Nephron (organoid): ENCODE results near the gene GALK2.

ENCODE experiments used
- H3K27ac Mint-ChIP-seq, 3 experiments: 2 replicates each; pipeline ENCODE4 v1.8.0; 2020; ENCODE audit warnings: mixed read lengths in 3 of 3, mild to moderate bottlenecking in 2 of 3, moderate library complexity in 1 of 3
- H3K27me3 Mint-ChIP-seq: 2 replicates; pipeline ENCODE4 v1.8.0; 2021; ENCODE audit warnings: low read depth, mild to moderate bottlenecking, moderate library complexity, mixed read lengths
- H3K36me3 Mint-ChIP-seq: 2 replicates; pipeline ENCODE4 v1.8.0; 2020; ENCODE audit warnings: low read depth, mixed read lengths
- H3K4me1 Mint-ChIP-seq: 2 replicates; pipeline ENCODE4 v1.8.0; 2020; ENCODE audit warnings: mixed read lengths
- H3K4me3 Mint-ChIP-seq, 3 experiments: 2 replicates each; pipeline ENCODE4 v1.8.0; 2020; ENCODE audit warnings: mild to moderate bottlenecking in 3 of 3, mixed read lengths in 3 of 3, moderate library complexity in 2 of 3
- H3K9me3 Mint-ChIP-seq: 2 replicates; pipeline ENCODE4 v1.8.0; 2020; ENCODE audit warnings: mixed read lengths
- TF ChIP-seq, protein P1 (sequence below), 3 experiments: fragments of 200-600 bp; sonication (generic); IDR thresholded peaks; one replicate each; pipeline ENCODE4 v1.5.0; 2021; ENCODE audit warnings: antibody characterized with exemption in 3 of 3; ENCODE audit not compliant: unreplicated experiment in 3 of 3

The GALK2 gene

DNA sequence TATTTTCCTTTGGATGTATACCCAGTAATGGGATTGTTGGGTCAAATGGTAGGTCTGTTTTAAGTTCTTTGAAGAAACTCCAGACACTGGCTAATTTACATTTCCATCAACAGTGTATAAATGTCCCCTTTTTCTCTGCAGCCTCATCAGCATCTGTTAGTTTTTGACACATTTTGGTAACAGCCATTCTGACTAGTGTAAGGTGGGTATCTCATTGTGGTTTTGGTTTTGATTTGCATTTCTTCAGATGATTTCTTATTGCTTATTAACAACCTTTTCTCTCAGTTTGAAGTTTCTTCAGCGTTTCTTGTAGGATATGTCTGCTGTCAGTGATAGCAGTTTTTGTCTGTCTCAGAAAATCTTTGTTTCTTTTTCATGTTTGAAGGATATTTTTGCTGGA, 15.4 kb downstream of the GALK2 start:
- Mint-ChIP-seq H3K9me3 (peaks cover 23% of the 10 kb centered on the region), H3K27me3 (no peaks in the 10 kb centered on the region), H3K4me3 (no peak overlapping the region)

DNA sequence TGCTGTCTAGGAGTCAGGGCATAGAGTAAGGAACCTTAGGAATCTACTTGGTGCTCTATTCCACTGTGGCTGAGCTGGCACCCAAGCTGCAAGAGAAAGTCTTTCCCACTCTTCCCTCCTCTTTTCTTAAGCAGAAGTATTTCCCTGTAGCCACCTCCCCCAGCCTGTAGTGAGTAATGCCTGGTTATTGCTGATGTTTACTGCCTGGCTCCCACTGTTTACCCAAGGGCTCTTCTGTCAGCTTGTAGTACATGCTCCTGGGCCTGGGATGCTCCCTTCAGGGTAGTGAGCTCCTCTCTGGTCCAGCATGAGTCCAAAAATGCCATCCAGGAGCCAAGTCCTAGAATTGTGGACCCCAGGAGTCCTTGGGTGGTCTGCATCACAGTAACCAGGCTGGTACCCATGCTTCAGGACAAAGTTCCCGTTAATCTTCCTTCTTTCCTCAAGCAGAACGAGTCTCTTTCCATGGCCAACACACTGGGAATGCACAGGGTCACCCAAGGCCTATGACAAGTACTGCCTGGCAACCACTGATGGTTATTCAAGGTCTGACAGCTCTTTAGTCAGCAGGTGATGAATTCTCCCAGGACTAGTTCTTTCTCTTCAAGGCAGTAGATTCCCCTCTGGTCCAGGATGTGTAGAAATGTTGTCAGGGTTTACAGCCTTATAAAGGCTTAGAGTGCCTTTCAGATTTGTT, 17.6 kb downstream of the GALK2 start:
- peaks cover 23% of the 10 kb centered on the region for H3K9me3 Mint-ChIP-seq
- no peak overlapping the region for H3K4me3 Mint-ChIP-seq
- no peaks in the 10 kb centered on the region for H3K27me3 Mint-ChIP-seq
- no peaks in the 10 kb centered on the region for H3K4me1 Mint-ChIP-seq
- no peak overlapping the region for H3K27ac Mint-ChIP-seq
- H3K36me3 Mint-ChIP-seq, result peaks cover 29% of the 10 kb centered on the region
- TF ChIP-seq, protein P1, sequence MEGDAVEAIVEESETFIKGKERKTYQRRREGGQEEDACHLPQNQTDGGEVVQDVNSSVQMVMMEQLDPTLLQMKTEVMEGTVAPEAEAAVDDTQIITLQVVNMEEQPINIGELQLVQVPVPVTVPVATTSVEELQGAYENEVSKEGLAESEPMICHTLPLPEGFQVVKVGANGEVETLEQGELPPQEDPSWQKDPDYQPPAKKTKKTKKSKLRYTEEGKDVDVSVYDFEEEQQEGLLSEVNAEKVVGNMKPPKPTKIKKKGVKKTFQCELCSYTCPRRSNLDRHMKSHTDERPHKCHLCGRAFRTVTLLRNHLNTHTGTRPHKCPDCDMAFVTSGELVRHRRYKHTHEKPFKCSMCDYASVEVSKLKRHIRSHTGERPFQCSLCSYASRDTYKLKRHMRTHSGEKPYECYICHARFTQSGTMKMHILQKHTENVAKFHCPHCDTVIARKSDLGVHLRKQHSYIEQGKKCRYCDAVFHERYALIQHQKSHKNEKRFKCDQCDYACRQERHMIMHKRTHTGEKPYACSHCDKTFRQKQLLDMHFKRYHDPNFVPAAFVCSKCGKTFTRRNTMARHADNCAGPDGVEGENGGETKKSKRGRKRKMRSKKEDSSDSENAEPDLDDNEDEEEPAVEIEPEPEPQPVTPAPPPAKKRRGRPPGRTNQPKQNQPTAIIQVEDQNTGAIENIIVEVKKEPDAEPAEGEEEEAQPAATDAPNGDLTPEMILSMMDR (IDR thresholded peaks at IDR 0.05; ENCODE audit: unreplicated experiment in 3 of 3), result no peak

More for the DNA sequence above, 15.4 kb downstream of the GALK2 start:
- peaks cover 33% of the 10 kb centered on the region for H3K36me3 Mint-ChIP-seq
- no peaks in the 10 kb centered on the region for H3K4me1 Mint-ChIP-seq
- TF ChIP-seq, protein P1 (IDR thresholded peaks at IDR 0.05; ENCODE audit: unreplicated experiment in 3 of 3), result no peak
- no peak overlapping the region for H3K27ac Mint-ChIP-seq

DNA sequence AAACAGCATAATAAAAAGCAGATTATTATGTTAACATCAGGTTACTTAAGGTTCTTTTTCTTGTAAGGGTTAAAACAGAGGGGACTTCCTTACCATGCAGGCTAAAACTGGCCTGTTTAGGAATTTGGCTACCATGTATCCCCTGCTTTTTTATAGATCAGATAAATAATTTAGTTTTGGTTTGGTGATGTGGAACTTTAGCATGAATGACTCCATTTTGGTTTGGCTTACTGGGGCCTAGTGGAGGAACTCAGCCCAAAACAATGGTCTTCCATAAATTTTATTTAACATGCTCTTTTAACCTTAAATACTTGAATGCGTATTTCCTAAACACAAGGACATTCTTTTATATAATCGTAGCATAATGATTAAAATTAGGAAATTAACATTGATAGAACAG, 18.9 kb downstream of the GALK2 start:
- H3K27me3 Mint-ChIP-seq, result no peaks in the 10 kb centered on the region
- TF ChIP-seq, protein P1 (IDR thresholded peaks at IDR 0.05; ENCODE audit: unreplicated experiment in 3 of 3), result no peak

DNA sequence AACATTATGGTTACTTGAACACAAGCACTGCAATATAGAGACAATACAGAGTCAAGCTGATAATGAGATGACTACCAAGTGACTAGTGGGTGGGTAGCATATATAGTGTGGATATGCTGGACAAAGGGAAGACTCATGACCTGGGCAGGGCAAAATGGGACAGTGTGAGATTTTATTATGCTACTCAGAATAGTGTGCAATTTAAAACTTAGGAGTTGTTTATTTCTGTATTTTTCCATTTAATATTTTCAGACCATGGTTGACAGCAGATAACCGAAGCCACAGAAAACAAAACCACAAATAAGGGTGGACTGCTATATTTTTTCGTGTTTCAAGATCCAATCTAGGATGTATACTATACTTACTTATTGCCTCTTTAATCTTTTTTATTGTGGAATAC, 19.6 kb downstream of the GALK2 start:
- TF ChIP-seq, protein P1 (IDR thresholded peaks at IDR 0.05; ENCODE audit: unreplicated experiment in 3 of 3), result no peak
- Mint-ChIP-seq H3K4me1 (no peaks in the 10 kb centered on the region), H3K9me3 (peaks cover 18% of the 10 kb centered on the region), H3K27me3 (no peaks in the 10 kb centered on the region), H3K36me3 (peaks cover 20% of the 10 kb centered on the region), H3K4me3 (no peak overlapping the region), H3K27ac (no peak overlapping the region)

More for the DNA sequence above, 18.9 kb downstream of the GALK2 start:
- Mint-ChIP-seq H3K9me3 (peaks cover 21% of the 10 kb centered on the region), H3K4me1 (no peaks in the 10 kb centered on the region), H3K4me3 (no peak overlapping the region), H3K27ac (no peak overlapping the region), H3K36me3 (peaks cover 27% of the 10 kb centered on the region)

DNA sequence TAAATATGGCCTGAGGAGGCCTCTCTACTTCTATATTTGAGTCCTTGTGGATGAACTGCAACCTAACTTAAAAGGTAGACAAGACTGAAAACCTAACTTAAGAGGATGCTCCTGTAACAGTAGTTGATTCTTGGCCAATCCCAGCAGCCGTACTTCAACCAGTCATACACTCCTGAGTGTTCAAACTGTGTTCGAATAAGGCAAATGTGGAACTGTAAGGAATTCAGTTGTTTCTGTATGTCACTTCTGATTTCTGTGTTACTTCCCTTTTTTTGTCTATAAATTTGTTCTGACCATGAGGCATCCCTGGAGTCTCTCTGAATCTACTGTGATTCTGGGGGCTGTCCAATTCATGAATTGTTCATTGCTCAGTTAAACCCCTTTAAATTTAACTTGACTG, 20.5 kb downstream of the GALK2 start:
- TF ChIP-seq, protein P1 (IDR thresholded peaks at IDR 0.05; ENCODE audit: unreplicated experiment in 3 of 3), result no peak
- Mint-ChIP-seq H3K4me1 (no peaks in the 10 kb centered on the region), H3K27me3 (no peaks in the 10 kb centered on the region), H3K27ac (no peak overlapping the region), H3K4me3 (no peak overlapping the region), H3K36me3 (peaks cover 12% of the 10 kb centered on the region), H3K9me3 (peaks cover 11% of the 10 kb centered on the region)

DNA sequence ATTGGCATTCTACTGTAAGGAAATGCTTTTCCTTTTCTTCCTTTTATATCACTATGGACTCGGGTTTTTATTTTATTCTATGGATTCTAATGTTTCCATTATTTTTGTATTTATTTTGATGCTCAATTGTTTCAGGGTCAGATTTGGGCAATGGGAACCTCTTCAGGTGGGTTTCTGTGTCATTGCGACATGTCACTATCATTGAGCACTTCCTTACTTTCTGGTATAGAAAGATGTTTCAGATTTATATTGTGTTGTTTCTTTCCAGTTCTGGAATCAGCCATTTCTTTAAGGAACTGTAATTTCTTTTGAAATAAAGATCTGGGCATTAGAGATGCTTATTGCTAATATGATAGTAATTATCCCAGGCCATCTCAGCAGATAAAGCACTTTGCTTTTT, 21.8 kb downstream of the GALK2 start:
- no peaks in the 10 kb centered on the region for H3K4me1 Mint-ChIP-seq
- H3K9me3 Mint-ChIP-seq, result peaks cover 3% of the 10 kb centered on the region
- TF ChIP-seq, protein P1 (IDR thresholded peaks at IDR 0.05; ENCODE audit: unreplicated experiment in 3 of 3), result no peak
- H3K27me3 Mint-ChIP-seq, result no peaks in the 10 kb centered on the region
- peaks cover 3% of the 10 kb centered on the region for H3K36me3 Mint-ChIP-seq
- no peak overlapping the region for H3K27ac Mint-ChIP-seq
- no peak overlapping the region for H3K4me3 Mint-ChIP-seq
